Nephron (organoid): ENCODE data around the gene RTBDN.
A peak's percentile ranks its signal among the peaks of the same experiment; 100 is the strongest.

ENCODE experiments used
- H3K27ac Mint-ChIP-seq, 3 experiments: 2 replicates each; pipeline ENCODE4 v1.8.0; 2020; ENCODE audit warnings: mixed read lengths in 3 of 3, mild to moderate bottlenecking in 2 of 3, moderate library complexity in 1 of 3
- H3K27me3 Mint-ChIP-seq: 2 replicates; pipeline ENCODE4 v1.8.0; 2021; ENCODE audit warnings: low read depth, mild to moderate bottlenecking, moderate library complexity, mixed read lengths
- H3K36me3 Mint-ChIP-seq: 2 replicates; pipeline ENCODE4 v1.8.0; 2020; ENCODE audit warnings: low read depth, mixed read lengths
- H3K4me1 Mint-ChIP-seq: 2 replicates; pipeline ENCODE4 v1.8.0; 2020; ENCODE audit warnings: mixed read lengths
- H3K4me3 Mint-ChIP-seq, 3 experiments: 2 replicates each; pipeline ENCODE4 v1.8.0; 2020; ENCODE audit warnings: mild to moderate bottlenecking in 3 of 3, mixed read lengths in 3 of 3, moderate library complexity in 2 of 3
- H3K9me3 Mint-ChIP-seq: 2 replicates; pipeline ENCODE4 v1.8.0; 2020; ENCODE audit warnings: mixed read lengths
- CTCF ChIP-seq, 3 experiments: fragments of 200-600 bp; sonication (generic); IDR thresholded peaks; one replicate each; pipeline ENCODE4 v1.5.0; 2021; ENCODE audit warnings: antibody characterized with exemption in 3 of 3; ENCODE audit not compliant: unreplicated experiment in 3 of 3

Gene RTBDN

DNA sequence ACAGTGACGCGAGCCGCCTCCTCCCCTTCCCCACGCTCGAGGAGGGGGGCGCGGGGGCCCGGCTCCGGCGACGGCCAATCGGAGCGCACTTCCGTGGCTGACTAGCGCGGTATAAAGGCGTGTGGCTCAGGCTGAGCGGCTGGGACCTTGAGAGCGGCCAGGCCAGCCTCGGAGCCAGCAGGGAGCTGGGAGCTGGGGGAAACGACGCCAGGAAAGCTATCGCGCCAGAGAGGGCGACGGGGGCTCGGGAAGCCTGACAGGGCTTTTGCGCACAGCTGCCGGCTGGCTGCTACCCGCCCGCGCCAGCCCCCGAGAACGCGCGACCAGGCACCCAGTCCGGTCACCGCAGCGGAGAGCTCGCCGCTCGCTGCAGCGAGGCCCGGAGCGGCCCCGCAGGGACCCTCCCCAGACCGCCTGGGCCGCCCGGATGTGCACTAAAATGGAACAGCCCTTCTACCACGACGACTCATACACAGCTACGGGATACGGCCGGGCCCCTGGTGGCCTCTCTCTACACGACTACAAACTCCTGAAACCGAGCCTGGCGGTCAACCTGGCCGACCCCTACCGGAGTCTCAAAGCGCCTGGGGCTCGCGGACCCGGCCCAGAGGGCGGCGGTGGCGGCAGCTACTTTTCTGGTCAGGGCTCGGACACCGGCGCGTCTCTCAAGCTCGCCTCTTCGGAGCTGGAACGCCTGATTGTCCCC is 42.9 kb downstream of the RTBDN start, which contains the start of gene JUNB:
JUNB (plus strand) TSS at position 142 of the 706 bp plus-strand sequence; CDS start at position 428, 286 bp downstream.
- Mint-ChIP-seq H3K9me3 (no peaks in the 10 kb centered on the region), H3K27me3 (no peaks in the 10 kb centered on the region), H3K4me3 (peak within 1 kb of the TSS; percentile 94 to 98 (median 96)), H3K27ac (peak within 1 kb of the TSS; percentile 85 to 94 (median 88)), H3K4me1 (peaks cover 40% of the 10 kb centered on the region), H3K36me3 (peaks cover 3% of the 10 kb centered on the region)
- no peak for TF ChIP-seq CTCF (IDR thresholded peaks at IDR 0.05; ENCODE audit: unreplicated experiment in 3 of 3)

DNA sequence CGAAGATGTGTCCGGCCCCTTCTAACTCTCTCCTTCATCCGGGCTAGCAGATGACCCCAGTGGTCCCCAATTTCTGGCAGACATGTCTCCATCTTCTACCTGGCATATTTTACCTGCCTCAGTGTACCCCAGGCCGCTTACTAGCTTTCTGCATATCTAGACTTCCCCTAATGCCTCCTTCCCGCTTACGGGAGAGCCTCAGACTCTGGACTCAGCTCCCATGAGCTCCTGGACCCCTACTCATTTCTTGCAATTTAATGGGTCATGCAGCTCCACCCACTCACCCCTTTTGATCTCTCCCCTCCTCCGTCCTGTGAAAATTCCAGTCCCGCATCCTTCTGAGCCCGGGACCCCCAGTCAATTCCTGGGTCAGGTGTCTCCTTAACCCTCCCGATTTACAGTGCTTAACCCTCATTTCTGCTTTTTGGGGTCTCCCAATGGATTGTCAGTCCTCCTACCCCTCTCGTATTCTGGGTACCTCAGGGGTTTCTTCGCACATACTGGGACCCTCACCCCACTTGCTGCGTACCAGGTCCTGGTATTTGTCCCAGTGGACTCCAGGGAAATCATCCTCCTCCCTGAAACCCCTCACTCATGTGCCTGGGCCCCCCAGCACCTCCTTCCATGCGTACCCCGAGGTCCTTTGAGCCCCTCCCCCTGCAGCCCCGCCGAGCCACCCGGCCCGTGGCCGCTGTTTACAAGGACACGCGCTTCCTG is 43.6 kb downstream of the RTBDN start:
- Mint-ChIP-seq H3K4me3 (peak overlapping the region; percentile 94 to 98 (median 96)), H3K36me3 (no peaks in the 10 kb centered on the region), H3K9me3 (no peaks in the 10 kb centered on the region), H3K27ac (peak overlapping the region; percentile 85 to 94 (median 88)), H3K27me3 (no peaks in the 10 kb centered on the region), H3K4me1 (peaks cover 33% of the 10 kb centered on the region)
- TF ChIP-seq CTCF (IDR thresholded peaks at IDR 0.05; ENCODE audit: unreplicated experiment in 3 of 3): no peak

- Mint-ChIP-seq H3K27ac (peak overlapping the region; percentile 85 to 94 (median 88)), H3K4me3 (peak overlapping the region; percentile 94 to 98 (median 96)), H3K27me3 (no peaks in the 10 kb centered on the region), H3K36me3 (no peaks in the 10 kb centered on the region), H3K9me3 (no peaks in the 10 kb centered on the region), H3K4me1 (peaks cover 31% of the 10 kb centered on the region)
- no peak for TF ChIP-seq CTCF (IDR thresholded peaks at IDR 0.05; ENCODE audit: unreplicated experiment in 3 of 3)
These were observed 44.3 kb downstream of the RTBDN start for GRCh38 chr19:12789904-12790619.

DNA sequence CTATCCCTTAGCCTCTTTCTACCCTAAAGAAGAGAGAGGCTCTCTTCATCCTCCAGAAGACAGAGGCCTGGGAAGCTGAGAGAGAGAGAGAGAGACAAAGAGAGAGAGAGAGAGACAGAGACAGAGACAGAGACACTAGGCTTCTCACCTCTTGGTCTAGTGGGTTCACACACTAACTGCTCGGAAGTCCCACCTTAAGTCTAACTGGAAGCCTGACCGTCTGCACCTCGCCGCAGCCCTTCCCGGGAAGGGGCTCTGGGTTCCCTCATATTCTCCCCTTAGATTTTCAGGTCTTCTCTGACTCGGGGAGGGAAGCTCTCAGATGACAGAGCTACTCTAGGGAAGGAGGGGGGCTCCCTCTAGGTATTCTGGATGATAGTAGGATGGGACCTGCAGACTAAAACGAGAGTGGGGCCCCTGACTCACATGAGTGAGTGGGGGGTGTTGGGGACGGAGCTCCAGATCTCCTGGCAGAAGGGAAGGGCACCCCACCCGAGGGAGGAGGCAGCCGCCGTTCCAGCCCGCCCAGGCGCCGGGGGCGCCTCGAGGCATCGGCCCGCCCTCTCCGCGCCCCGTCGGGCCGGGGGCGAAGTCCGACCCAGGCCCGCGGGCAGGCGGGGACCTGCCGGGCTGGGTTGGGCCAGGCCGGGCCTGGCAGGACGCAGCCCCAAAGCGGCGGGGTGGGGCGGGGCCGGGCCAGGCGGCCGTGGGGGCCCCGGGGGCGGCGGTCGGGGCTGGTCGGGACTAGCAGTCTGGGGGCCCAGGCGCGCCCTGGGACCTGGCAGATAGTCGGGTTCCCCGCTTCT is 45.1 kb downstream of the RTBDN start:
- Mint-ChIP-seq H3K27me3 (no peaks in the 10 kb centered on the region), H3K27ac (peak overlapping the region; percentile 99 to 100 (median 99)), H3K9me3 (no peaks in the 10 kb centered on the region)

More for the DNA sequence above, 45.1 kb downstream of the RTBDN start:
- TF ChIP-seq CTCF (IDR thresholded peaks at IDR 0.05; ENCODE audit: unreplicated experiment in 3 of 3): no peak
- Mint-ChIP-seq H3K4me3 (peak overlapping the region; percentile 86 to 94 (median 88)), H3K36me3 (no peaks in the 10 kb centered on the region), H3K4me1 (peaks cover 29% of the 10 kb centered on the region)
